ENCODE data around the gene FBXL7.

Gene FBXL7

GRCh38 chr5:15600035-15600434 is 100.1 kb downstream of the FBXL7 start:
- Histone ChIP-seq H3K79me2 (ENCODE audit: insufficient read depth, low read length) (no peaks in the 10 kb centered on the region), H3K9me3 (ENCODE audit: insufficient read depth, low read length) (no peaks in the 10 kb centered on the region), H4K20me1 (ENCODE audit: low read depth, low read length) (no peaks in the 10 kb centered on the region), H3K27ac (ENCODE audit: low read depth, low read length) (no peak overlapping the region), H2AFZ (ENCODE audit: low read depth, low read length, severe bottlenecking) (no peak overlapping the region), H3K4me2 (ENCODE audit: low read depth, low read length, poor library complexity, severe bottlenecking) (no peak overlapping the region), H3K9me2 (replicated peaks; ENCODE audit: insufficient read depth, low read length) (no peaks in the 10 kb centered on the region), H3K9ac (ENCODE audit: low read length) (no peak overlapping the region), H3K36me3 (ENCODE audit: low read length) (no peaks in the 10 kb centered on the region), H3K4me3 (ENCODE audit: insufficient read depth, low read length, poor library complexity, severe bottlenecking) (no peak overlapping the region), H3F3A (ENCODE audit: insufficient read depth) (no peaks in the 10 kb centered on the region), H3K27me3 (ENCODE audit: low read length) (no peaks in the 10 kb centered on the region)
- TF ChIP-seq CTCF (IDR thresholded peaks at IDR 0.05; ENCODE audit: insufficient read depth, low read length, poor library complexity, severe bottlenecking) (no peak), EZH2phosphoT487 (conservative IDR thresholded peaks at IDR 0.05; ENCODE audit: low read length) (no peak)

GRCh38 chr5:15601274-15601673 is 101.3 kb downstream of the FBXL7 start:
- no peaks in the 10 kb centered on the region for H4K20me1 ChIP-seq (ENCODE audit: low read depth, low read length)
- no peaks in the 10 kb centered on the region for H3K36me3 ChIP-seq (ENCODE audit: low read length)
- H3K27me3 ChIP-seq (ENCODE audit: low read length) = no peaks in the 10 kb centered on the region
- no peaks in the 10 kb centered on the region for H3K9me2 ChIP-seq (replicated peaks; ENCODE audit: insufficient read depth, low read length)
- no peak overlapping the region for H3K4me2 ChIP-seq (ENCODE audit: low read depth, low read length, poor library complexity, severe bottlenecking)
- no peak overlapping the region for H2AFZ ChIP-seq (ENCODE audit: low read depth, low read length, severe bottlenecking)
- no peak overlapping the region for H3K4me3 ChIP-seq (ENCODE audit: insufficient read depth, low read length, poor library complexity, severe bottlenecking)
- no peak overlapping the region for H3K9ac ChIP-seq (ENCODE audit: low read length)
- no peaks in the 10 kb centered on the region for H3F3A ChIP-seq (ENCODE audit: insufficient read depth)
- H3K27ac ChIP-seq (ENCODE audit: low read depth, low read length) = no peak overlapping the region
- no peaks in the 10 kb centered on the region for H3K9me3 ChIP-seq (ENCODE audit: insufficient read depth, low read length)
- no peak for TF ChIP-seq CTCF (IDR thresholded peaks at IDR 0.05; ENCODE audit: insufficient read depth, low read length, poor library complexity, severe bottlenecking)
- no peak for TF ChIP-seq EZH2phosphoT487 (conservative IDR thresholded peaks at IDR 0.05; ENCODE audit: low read length)
- no peaks in the 10 kb centered on the region for H3K79me2 ChIP-seq (ENCODE audit: insufficient read depth, low read length)

DNA sequence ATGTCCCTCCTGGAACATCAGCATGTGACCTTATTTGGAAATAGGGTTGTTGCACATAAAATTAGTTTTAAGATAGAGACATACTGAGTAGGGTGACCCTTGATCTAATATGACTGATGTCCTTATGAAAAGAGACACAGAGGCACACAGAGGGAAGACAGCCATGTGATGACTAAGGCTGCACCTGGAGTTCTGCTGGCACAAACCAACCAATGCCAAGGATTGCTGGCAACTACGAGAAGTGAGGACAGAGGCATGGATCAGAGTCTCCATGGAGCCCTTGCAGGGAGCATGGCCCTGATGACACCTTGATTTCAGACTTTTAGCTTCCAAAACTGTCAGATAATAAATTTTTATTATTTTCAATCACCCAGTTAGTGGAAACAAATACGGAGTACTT is 101.9 kb downstream of the FBXL7 start:
- Histone ChIP-seq H3K9me3 (ENCODE audit: insufficient read depth, low read length) (no peaks in the 10 kb centered on the region), H2AFZ (ENCODE audit: low read depth, low read length, severe bottlenecking) (no peak overlapping the region), H3K9me2 (replicated peaks; ENCODE audit: insufficient read depth, low read length) (no peaks in the 10 kb centered on the region), H3F3A (ENCODE audit: insufficient read depth) (no peaks in the 10 kb centered on the region), H4K20me1 (ENCODE audit: low read depth, low read length) (no peaks in the 10 kb centered on the region), H3K9ac (ENCODE audit: low read length) (no peak overlapping the region), H3K27me3 (ENCODE audit: low read length) (no peaks in the 10 kb centered on the region), H3K4me2 (ENCODE audit: low read depth, low read length, poor library complexity, severe bottlenecking) (no peak overlapping the region), H3K36me3 (ENCODE audit: low read length) (no peaks in the 10 kb centered on the region), H3K79me2 (ENCODE audit: insufficient read depth, low read length) (no peaks in the 10 kb centered on the region), H3K27ac (ENCODE audit: low read depth, low read length) (no peak overlapping the region), H3K4me3 (ENCODE audit: insufficient read depth, low read length, poor library complexity, severe bottlenecking) (no peak overlapping the region)
- no peak for TF ChIP-seq CTCF (IDR thresholded peaks at IDR 0.05; ENCODE audit: insufficient read depth, low read length, poor library complexity, severe bottlenecking)
- no peak for TF ChIP-seq EZH2phosphoT487 (conservative IDR thresholded peaks at IDR 0.05; ENCODE audit: low read length)
